GM13977 (cell line): ENCODE data around the gene ADCYAP1.

ENCODE experiments used
- DNase-seq: peaks from one replicate; pipeline ENCODE4 v3.0.0; 2012; ENCODE audit warnings: low spot score
- CTCF ChIP-seq: IDR thresholded peaks from 2 replicates; pipeline ENCODE4 v1.5.1; 2012; ENCODE audit warnings: mild to moderate bottlenecking, control low read depth; ENCODE audit not compliant: insufficient read depth; ENCODE audit errors: extremely low read depth, missing control alignments
- in situ Hi-C: fragments of 300-500 bp; cut with MboI; formaldehyde crosslinking; loops from one replicate; pipeline ENCODE4 v1.12.0; 2022; ENCODE audit warnings: low sequenced_read_pairs, low pct_unique_long_range_greater_than_20kb, mixed read lengths, inconsistent platforms; ENCODE audit not compliant: unreplicated experiment

ADCYAP1 gene

GRCh38 chr18:886076-886475, 18.6 kb upstream of the ADCYAP1 start:
- TF ChIP-seq CTCF: no peak
- in situ Hi-C loops: no loop called here
- DNase-seq: no peak

DNA sequence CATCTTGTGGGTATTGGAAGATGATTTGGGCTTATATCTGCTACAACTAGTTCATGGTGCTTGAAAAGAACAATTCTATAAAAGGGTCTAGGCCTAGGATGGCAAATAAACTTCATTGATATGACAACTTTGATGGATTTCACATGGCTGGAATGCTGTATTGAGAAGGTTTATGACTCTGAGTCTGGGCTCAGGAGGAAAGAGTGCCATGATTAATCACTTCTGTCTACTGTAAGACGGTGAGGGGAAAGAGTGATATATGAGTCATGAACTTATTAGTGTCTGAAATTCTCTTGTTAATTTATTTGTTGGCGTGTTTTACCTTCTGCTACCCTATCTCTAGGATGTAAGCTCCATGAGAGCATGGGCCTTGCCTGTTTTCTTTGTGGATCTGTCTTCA, 17.0 kb upstream of the ADCYAP1 start:
- no peak for DNase-seq
- in situ Hi-C loops: no loop called here
- TF ChIP-seq CTCF: no peak

GRCh38 chr18:892316-892715, 12.4 kb upstream of the ADCYAP1 start:
- no peak for TF ChIP-seq CTCF
- no peak for DNase-seq
- in situ Hi-C loops: no loop called here

- TF ChIP-seq CTCF: no peak
- in situ Hi-C loops: no loop called here
- DNase-seq: no peak
Measured at GRCh38 chr18:896315-896714, 8.4 kb upstream of the ADCYAP1 start.

DNA sequence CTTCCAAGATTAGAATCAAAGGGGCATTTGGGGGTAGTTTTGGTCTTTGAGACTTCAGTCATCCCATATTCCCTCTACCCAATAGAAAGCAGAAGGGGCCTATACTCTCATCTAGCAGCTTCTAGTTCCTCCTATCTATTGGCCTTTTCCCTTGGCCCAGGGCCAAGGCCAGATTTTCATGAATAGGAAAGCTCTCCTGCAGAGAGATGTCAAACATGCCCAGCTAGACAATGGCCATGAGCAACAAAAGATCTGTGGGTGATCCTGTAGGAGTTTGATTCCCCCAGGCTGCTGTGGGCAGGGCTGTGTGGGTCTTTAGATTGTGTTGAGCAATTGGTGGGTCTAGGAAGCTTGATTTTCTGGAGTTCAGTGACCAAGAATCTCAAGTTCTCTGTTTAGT, 2.9 kb upstream of the ADCYAP1 start:
- no peak for DNase-seq
- TF ChIP-seq CTCF: no peak
- in situ Hi-C loops: no loop called here

GRCh38 chr18:902229-902628, 2.4 kb upstream of the ADCYAP1 start:
- DNase-seq: peak; percentile 24
- TF ChIP-seq CTCF: no peak
- in situ Hi-C loops: no loop called here

DNA sequence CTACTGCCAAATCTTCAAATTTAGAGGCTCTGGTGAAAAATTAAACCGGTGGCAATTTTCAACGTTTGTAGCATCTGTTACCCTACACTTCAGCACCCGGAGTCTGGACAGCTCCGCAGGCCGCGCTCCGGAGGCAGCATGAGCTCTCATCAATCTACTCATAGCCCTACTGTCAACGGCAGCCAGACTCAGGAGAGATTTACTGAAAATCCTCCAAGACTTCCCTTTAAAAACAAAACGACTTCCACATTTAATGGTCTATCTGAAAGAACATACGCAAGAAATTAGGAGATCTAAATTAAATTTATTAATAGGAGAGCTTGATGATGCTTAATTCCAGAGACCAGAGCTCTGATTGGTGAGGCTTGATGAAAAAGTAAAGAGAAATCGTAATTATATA, 970 bp upstream of the ADCYAP1 start:
- in situ Hi-C loops: no loop called here
- TF ChIP-seq CTCF: no peak
- DNase-seq: peak; percentile 50
